Mucosa of gallbladder (tissue), 1 donor: ENCODE measurements around the gene DES. TPM values are rescaled to one million over a fixed set of nuclear protein-coding genes. Genes with fewer than 3 reads are reported as not detected.
"Not testable (repeated sequence)": the region's sequence is repeated elsewhere in the genome, so short reads cannot be mapped to it uniquely, and the experiment has no call there.

Experiments used
- DNase-seq: peaks from one replicate; pipeline ENCODE4 v3.0.0-alpha.2; 2020; ENCODE audit warnings: low spot score
- total RNA-seq: library from RNA; stranded (reverse); gene quantifications from one replicate; pipeline ENCODE4 v1.2.1, GENCODE V29; 2021
- donor health status: DM: no; HTN: no; CAD: no.

DES gene
- 3,602 TPM for total RNA-seq

DNA sequence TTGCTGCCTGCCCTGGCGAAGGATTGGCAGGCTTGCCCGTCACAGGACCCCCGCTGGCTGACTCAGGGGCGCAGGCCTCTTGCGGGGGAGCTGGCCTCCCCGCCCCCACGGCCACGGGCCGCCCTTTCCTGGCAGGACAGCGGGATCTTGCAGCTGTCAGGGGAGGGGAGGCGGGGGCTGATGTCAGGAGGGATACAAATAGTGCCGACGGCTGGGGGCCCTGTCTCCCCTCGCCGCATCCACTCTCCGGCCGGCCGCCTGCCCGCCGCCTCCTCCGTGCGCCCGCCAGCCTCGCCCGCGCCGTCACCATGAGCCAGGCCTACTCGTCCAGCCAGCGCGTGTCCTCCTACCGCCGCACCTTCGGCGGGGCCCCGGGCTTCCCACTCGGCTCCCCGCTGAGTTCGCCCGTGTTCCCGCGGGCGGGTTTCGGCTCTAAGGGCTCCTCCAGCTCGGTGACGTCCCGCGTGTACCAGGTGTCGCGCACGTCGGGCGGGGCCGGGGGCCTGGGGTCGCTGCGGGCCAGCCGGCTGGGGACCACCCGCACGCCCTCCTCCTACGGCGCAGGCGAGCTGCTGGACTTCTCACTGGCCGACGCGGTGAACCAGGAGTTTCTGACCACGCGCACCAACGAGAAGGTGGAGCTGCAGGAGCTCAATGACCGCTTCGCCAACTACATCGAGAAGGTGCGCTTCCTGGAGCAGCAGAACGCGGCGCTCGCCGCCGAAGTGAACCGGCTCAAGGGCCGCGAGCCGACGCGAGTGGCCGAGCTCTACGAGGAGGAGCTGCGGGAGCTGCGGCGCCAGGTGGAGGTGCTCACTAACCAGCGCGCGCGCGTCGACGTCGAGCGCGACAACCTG is at the start of gene DES:
DES (plus strand) TSS at position 223 of the 857 bp plus-strand sequence; CDS start at position 309, 86 bp downstream.
- DNase-seq = peak; percentile 39

DNA sequence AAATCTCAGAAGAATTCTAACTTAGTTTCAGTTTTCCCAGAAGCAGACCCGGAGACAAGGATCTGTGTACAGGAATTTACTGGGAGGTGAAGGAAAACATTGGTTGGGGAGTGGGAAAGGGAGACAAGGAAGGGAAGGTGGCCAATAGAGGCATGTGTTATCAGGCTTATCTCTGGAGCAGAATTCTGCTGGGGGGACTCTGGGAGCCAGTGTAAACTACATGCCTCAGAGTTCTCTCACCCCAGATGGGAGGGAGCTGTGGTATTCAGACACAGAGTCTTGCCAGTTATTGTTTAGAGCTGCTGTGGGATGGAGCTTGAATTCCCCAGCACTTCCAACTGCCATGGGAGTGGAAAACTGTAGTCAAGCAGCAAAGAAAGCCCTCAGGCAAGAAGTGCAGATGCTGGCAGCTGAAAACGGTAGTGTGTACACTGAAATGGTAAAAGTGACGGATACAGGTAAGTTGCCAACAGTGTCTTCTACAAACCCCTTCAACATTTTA is 49.4 kb upstream of the DES start:
- peak; percentile 22 for DNase-seq

DNA sequence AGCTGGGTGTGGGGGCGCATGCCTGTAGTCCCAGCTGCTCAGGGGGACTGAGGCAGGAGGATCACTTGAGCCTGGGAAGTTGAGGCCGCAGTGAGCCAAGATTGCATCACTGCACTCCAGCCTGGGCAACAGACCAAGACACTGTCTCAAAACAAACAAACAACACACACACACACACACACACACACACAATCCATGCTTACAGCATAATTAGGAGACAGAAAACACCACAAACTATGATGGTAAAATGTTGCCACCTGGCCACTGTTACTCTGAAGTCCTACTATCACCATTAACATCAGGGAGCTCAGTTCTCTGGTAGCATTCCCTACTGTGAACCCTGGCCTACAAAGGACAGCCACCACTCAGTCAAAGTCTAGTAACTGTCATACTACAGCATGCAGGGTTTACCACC is 48.7 kb upstream of the DES start:
- peak; percentile 71 for DNase-seq

DNA sequence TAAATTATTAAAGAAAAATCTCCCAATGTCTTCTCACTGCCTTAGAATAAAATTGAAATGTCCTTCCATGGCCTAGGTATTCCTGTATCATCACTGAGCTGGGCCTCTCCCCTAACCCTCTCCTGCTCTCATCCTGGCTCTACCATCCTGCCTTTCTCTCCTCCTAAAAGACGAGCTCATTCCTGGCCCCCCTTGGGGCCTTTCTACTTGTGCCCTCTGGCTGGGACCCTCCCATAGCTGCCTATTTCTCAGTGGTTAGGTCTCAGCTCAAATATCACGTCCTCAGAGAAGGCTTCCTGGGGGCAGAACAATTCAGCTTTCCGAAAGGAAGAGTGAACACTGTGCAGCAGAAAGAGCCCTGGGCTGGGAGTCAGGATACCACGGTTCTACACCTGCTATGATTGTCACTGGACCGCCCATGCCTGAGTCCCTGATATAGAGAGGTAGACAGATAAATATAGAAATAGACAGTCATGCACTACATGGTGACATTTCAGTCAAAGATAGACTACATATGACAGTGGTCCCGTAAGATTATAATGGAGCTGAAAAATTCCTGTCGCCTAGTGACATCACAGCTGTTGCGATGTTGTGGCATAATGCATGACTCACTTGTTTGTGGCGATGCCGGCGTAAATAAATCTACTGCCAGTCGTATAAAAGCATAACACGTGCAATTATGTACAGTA is 39.9 kb upstream of the DES start:
- no peak for DNase-seq

DNA sequence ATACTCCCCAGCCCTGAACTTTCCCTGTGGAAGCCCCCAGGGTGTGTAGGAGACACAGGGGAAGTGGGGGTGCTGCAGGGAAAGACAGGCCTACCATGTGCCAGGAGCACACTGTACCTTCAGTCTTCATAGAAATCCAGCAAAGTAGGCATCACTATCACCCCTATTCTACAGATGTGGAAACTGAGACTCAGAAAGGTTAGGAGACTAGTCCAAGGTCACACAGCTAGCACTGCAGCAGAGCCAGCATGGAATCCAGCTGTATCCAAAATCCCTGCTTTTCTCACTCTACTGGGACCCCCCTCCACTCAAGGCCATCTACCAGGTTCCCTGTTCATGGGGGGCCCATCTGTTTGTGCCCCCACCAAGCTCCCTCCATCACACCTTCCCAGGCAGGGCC is 37.3 kb upstream of the DES start:
- DNase-seq = no peak

DNA sequence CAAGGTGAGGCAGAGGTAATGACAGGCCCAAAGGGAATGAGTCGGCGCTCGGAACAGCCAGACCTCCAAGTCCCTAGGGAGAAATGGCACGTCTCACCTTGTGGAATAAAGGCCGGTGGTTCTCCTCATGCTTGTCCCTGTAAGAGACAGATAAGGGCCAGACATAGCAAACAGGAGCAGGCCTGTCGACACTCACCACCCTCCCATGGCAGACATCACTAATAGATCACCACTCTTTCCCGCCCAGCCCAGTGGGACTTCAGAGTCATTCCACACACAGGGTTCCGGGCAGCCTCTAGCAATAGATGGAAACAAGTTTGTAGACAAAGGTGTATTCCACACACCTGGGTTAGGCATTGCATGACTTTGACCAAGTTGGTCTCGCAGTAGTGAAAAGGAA is 36.7 kb upstream of the DES start:
- no peak for DNase-seq

DNA sequence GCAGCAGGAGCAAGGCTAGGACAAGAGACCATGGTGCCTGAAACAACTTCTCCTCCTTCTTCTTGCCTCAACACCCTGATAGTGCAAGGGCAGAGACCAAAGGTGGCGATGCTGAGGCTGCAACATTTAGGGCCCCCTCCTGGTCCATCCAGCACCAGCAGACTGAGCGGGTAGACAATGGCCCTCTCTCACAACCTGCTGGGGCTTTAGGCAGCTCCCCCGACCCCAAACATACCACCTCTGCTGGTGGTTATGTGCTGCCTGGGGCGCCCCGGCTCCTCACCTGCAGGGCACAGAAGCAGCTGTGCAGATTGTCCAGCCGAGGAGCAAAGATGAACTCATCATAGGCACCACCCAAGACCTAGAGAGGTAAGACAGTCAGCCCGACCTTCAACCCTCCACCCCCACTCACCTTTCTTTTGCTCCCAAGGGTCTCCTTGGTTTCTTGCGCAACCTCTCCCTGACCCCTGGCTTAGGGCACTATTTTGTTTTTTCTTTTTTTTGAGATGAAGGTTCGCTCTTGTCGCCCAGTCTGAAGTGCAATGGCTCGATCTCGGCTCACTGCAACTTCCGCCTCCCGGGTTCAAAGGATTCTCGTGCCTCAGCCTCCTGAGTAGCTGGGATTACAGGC is 34.0 kb upstream of the DES start:
- no peak for DNase-seq

DNA sequence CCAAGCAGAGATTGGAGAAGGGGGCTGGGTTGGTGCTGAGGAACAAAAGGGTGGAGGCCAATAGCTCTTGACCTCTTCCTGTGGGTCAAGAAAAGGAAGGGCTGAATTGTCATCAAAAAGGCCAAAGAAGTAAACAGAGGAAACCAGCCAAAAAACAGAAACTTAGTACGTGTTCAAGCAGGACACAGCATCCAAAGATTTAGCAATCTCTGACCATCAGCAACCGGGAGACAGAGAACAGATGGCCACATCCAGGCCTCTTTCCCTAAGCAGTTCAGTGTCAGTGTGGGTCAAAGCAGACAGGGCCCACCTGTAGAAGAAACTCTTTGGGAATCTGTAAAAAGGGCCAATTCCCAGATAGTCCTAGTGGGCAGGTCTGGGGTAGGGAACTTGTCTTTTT is 33.3 kb upstream of the DES start:
- DNase-seq = no peak

DNA sequence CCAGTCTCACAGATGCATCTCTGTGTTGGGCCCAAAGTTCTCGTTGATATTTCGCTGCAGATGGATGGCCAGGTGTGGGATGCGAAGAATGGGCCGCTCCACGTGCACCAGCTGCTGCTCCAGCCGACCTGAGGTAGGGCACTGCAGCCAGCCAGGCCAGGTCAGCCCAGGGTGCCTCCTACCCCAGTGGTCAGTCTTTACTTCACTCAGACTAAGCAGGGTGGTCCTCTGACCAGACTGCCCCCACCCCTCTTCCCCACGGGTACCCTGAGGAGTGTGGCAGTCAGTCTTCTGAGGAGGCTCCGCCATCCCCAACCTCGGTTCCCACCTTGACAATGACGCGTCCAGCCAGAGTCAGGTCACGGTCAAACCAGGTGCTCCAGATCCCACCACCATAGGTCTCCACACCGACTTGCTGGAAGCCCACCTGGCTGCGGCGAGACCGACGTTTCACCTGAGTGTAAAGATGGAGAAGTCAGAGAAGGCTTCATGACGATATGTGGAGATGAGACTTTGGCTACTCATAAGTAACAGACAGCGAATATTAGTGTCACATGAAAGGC is 32.1 kb upstream of the DES start:
- DNase-seq = no peak

DNA sequence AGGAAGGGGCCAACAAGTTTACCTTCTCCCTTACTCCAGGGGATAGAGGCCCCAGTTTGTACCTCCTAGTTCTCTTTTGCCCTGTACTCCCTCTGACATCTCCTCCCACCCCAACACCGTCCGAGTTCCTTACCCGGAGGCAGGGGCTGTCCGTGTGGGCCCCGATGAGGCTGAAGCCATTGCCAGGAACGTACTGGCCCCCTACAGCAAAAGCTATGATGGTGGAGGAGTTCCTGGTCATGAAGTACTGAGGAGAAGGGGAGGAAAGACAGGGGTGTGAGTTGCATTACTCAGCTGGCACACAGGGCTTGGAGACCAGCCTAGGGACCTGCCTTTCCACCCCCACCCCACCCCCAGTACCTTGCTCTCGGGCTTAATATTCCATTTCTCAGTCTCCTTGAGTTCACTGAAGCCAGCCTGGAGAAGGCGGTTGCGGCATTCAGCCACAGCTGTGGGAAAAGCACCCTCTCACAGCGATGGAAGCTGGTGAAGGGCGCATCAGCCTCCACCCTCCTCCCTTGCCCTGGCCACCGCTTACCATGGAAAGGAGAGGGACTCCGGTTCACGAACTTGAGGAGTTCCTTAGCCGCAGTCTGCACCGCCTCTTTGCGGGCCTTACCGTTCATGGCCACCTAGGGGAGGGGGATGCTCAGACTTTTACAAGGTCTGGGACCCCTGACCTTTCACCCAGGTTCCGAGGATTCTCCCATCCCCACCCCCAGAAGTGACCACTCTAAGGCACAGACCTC is 31.5 kb upstream of the DES start:
- no peak for DNase-seq

DNA sequence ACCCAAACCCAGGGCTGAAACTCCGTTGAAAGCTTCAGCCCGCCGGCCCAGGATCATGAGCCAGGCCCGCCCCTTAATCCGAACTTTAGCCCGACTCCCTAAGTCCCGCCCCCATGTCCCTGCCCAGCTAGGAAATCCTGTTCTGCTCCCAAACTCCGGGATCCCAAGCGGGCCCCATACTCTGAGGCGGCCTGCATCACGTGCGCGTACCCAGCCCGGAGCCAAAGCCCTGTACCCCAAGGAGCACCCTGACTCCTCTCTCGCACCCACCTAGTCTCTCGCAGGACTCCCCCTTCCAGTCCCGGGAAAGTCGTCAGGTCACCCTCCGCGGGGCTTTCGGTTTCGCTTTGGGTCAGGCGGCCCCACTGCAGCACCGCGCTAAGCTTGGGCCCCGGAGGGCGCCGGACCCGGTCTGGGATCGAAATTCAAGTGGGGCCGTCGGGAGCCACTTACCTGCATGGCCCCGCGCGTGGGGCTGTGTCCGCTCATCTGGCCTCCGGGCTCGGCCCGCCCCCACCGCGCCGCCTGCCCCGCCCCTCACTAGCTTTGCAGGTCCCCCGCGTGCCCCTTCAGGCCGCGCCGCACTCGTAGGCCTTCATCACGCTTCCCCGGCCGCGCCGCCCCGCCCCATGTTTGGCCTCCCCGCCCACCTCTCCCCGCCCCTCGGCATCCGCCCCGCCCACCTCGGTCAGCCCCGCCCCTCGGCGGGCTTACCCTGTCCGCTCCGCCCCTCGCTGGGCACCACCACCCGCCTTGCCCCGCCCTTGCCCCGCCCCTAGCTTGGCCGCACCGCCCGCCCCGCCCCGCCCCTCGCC is 30.7 kb upstream of the DES start, which contains the start of gene DNPEP:
DNPEP (minus strand) TSS at position 607 of the 815 bp plus-strand sequence; CDS start at position 489, 118 bp downstream.
- peak; percentile 94 for DNase-seq

DNA sequence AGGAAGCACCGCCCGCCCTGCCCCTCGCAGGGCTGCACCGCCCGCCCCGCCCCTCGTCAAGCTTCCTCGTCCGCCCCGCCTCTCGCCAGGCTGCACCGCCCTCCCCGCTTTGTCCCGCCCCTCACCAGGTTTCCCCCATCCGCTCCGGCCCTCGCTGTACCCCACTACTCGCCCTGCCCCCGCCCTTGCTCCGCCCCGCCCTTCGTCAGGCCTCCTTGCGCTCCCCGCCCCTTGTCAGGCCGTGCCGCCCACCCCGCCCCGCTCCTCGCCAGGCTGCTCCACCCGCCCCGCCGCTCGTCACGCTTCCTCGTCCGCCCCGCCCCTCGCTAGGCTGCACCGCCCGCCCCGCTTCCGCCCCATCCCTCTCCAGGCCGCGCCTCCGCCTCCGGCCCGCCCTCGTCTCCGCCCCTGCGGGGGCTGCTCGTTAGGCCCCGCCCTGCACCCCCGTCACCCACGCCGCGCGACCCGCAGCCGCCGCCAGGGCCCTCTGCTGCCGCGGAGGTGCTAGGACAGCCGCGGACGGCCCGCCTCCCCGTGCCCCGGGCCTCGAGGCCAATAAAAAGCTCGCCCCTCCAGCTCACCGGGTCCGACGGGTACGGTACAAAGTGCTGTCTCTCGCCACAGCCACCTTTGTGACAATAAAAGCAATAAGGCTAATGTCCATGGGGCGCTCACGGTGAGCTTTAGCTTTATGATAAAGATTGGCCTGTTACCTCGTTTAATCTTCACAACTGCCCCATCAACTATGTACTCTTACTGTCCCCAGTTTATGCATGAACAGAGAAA is 29.9 kb upstream of the DES start:
- DNase-seq = peak; percentile 98

DNA sequence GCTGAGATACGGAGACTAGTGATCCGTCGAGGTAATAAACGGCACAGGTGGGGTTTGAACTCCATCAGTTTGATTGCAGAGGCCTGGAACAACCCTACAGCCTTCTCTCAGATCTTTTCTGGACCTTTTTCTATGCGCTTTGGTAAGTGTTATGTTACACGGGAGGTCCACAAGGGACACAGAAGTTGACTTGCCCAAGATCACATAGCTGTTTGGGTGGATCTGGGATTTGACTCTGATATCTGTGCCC is 29.3 kb upstream of the DES start:
- no peak for DNase-seq

DNA sequence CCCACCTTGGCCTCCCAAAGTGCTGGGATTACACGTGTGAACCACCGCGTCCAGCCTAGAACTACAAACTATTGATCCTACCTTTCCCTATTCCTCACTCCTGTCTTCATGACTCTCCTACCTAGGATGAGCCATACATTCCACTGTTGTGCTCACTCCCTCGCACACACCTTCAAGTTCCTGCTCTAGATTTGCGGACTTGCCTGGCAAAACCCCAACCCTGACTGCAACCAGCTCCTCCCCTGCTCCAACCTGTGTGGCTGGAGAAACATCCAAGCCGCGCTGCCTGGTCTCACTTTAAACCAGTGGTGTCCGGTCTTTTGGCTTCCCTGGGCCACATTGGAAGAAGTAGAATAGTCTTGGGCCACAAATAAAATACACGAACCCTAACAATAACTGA is 25.4 kb upstream of the DES start:
- no peak for DNase-seq

DNA sequence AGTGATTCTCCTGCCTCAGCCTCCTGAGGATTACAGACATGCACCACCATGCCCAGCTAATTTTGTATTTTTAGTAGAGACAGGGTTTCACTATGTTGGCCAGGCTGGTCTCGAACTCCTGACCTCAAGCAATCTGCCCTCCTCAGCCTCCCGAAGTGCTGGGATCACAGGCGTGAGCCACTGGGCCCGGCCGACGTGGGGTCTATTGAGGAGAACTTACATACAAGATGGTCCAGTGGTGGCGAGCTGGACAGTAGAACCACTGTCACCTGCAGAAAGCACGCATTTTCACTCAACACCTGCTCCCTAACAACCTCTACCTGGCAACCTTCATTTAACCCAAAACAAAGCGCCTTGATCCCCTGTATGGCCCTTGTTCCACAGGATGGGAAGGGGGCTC is 23.1 kb upstream of the DES start:
- not testable (repeated sequence) for DNase-seq

DNA sequence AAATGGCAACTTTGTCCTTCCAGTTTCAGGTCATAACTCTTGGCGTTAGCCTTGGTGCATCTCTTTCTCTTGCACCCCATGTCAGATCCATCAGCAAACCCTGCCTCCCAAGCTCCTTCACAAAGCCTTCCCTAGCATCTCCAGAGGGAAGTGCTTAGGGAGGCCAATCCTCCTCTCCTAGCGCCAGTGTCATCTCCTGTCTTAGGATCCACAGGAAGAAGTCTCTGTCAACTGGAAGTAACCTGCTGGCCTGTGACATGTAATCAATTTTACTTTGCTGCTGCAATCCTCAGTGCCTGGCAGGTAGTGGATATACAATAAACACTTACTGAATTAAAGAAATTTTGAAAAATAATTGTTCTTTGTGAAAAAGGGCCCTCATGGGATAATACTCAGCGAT is 22.6 kb upstream of the DES start:
- no peak for DNase-seq

DNA sequence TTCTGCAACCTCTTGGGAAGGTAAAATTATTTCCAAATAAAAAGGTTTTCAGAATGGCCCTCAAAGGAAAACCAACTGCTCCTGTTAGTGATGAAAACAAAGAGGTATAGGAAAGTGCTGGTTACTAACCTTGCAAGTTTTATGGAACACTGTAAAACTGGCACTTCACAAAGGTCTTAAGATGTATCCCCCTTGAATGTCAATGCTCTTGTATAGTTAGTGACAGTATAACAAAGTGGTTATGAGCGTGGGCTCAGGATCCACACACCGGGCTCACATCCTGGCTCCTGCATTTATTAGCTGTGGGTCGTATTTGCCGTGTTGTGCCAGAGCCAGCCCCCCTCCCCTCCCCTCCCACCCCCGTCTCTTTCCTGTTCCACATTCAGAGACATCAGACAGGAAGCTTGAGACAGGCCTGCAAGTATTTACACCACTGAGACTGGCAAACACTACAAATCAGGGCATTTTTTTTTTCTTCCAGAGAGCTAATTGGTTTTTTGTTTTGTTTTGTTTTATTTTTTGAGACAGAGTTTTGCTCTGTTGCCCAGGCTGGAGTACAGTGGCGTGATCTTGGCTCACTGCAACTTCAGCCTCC is 21.2 kb upstream of the DES start:
- DNase-seq = no peak

DNA sequence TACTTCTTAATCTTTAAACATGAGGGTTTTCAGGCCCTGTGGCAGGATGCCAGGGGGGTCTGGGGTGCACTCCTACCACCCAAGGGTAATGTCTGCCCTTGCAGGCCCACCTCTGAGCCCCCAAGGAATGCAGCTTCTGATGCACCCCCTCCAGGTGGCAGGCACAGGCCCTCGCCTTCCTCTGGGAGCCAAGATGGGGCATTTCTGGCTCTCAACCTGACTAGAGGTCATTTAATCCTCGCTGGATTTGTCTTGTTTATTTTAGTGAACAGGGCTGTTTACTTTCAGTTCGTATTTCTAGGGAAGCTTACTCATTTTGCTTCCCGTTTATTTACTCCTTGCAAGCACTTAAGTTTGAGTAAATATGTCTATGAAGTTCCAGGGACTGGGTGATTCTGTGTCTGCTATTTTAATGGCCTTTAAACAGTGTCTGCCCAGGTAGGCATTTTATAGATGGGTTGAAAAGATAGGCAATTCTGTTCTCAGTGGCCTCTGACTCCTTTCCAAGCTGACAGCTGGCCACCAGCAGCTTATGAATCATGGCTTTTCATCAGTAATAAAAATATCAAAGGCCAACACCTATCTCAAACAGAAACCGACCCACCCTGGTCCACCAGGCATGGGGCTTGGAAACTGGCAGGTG is 19.3 kb upstream of the DES start:
- no peak for DNase-seq
